SK-MEL-5 (cell line): ENCODE data around the gene HSPA4. TPM values are rescaled to one million over a fixed set of nuclear protein-coding genes. Genes with fewer than 3 reads are reported as not detected.

Source experiments
- small RNA-seq, 2 experiments: library from RNA; depleted of rRNA; stranded (forward); fragments of <200 nt; gene quantifications; one replicate each; pipeline ENCODE3, GENCODE V24; 2014
- total RNA-seq: library from RNA; depleted of rRNA; stranded (reverse); fragments of >200 nt; shearing (Covaris generic); gene quantifications from 2 replicates; pipeline ENCODE4 v1.2.3, GENCODE V29; 2014; rRNA removed

The HSPA4 gene
- total RNA-seq, 1 experiment from 2014 or later, result 315 TPM

Small RNA genes within 50 kb of the gene (small RNA-seq; reads per million reads assigned to genes)
- 0 reads per million in 2 experiments for gene AC113410.1
- 0 to 0.02 reads per million in 2 experiments for gene AC113410.3

Other genes starting within 250 kb of the HSPA4 start
- not detected in 2 replicates for gene SOWAHA, start 238.7 kb upstream of the HSPA4 start, total RNA-seq
- 0.53 and 1.1 TPM in 2 replicates for gene SHROOM1, start 221.4 kb upstream of the HSPA4 start, total RNA-seq
- gene GDF9, start 185.5 kb upstream of the HSPA4 start, total RNA-seq, result 0.11 and 0.13 TPM in 2 replicates
- gene UQCRQ, start 185.4 kb upstream of the HSPA4 start, total RNA-seq, result 261 and 267 TPM in 2 replicates
- 1.1 and 1.9 TPM in 2 replicates for gene LEAP2, start 178.3 kb upstream of the HSPA4 start, total RNA-seq
- gene AFF4, start 88.4 kb upstream of the HSPA4 start, total RNA-seq, result 40.5 and 40.8 TPM in 2 replicates
- gene ZCCHC10, start 25.5 kb upstream of the HSPA4 start, total RNA-seq, result 18.5 and 20.1 TPM in 2 replicates